VCaP (cell line): ENCODE data around the gene CNOT2.
A peak's percentile ranks its signal among the peaks of the same experiment; 100 is the strongest.

ENCODE experiments used
- H3K27ac ChIP-seq: fragments of 450-650 bp; 2 replicates; pipeline ENCODE4 v1.5.1; 2017
- CTCF ChIP-seq: fragments of 450-650 bp; conservative IDR thresholded peaks from 2 replicates; pipeline ENCODE4 v1.5.1; 2017; ENCODE audit warnings: mild to moderate bottlenecking, moderate library complexity

CNOT2 gene

DNA sequence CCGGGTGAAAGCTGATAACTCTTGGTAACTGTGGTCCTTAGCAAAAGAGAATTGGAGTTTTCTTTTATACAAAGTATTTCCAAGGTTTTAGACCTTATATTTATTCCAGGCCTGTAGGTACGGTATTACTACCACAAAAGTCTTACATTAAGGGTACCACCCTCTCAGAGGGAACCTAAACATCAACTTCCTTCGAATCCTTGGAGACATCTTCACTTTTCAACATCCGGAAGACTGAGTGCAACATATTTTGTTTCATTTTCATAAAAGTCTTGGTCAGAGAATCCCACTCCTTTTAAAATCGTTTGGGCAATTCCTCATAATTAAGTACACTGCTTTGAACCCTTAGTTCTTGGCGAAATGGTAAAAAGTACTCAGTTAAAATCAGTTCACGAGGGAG lies 1.2 kb downstream of the CNOT2 start:
- TF ChIP-seq CTCF, result no peak
- peak overlapping the region; percentile 99 for H3K27ac ChIP-seq

GRCh38 chr12:70245458-70245857 lies 2.2 kb downstream of the CNOT2 start:
- no peak for TF ChIP-seq CTCF
- H3K27ac ChIP-seq, result no peak overlapping the region

GRCh38 chr12:70246580-70246979 lies 3.3 kb downstream of the CNOT2 start:
- no peak for TF ChIP-seq CTCF
- H3K27ac ChIP-seq, result 0 out of 2 replicates have a peak overlapping the region, but pooled peaks have one; percentile 6

GRCh38 chr12:70247653-70248199 lies 4.5 kb downstream of the CNOT2 start:
- no peak overlapping the region for H3K27ac ChIP-seq
- no peak for TF ChIP-seq CTCF

- no peak overlapping the region for H3K27ac ChIP-seq
- no peak for TF ChIP-seq CTCF
These were observed 5.6 kb downstream of the CNOT2 start for GRCh38 chr12:70248876-70249275.

- H3K27ac ChIP-seq, result no peak overlapping the region
- no peak for TF ChIP-seq CTCF
These were observed 6.7 kb downstream of the CNOT2 start for GRCh38 chr12:70249903-70250302.

DNA sequence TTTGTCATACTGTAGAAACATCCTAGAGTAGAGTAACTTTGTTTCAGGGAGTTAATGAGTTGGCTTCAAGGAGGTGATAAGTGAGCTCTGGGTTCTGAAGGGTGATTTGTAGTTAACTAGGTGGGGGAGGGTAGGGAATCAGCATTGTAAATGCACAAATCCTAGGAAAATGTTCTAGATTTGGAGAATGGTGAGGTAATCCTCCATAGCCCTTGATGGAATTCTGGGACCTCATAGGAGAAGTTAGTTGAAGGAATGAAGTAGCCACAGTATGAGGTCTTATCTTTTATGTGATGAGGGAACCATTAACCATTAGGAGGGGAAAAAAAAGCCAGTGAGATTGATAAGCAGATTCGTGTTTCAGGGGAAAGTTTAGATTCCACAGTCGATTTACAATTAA lies 8.0 kb downstream of the CNOT2 start:
- TF ChIP-seq CTCF, result no peak
- no peak overlapping the region for H3K27ac ChIP-seq

DNA sequence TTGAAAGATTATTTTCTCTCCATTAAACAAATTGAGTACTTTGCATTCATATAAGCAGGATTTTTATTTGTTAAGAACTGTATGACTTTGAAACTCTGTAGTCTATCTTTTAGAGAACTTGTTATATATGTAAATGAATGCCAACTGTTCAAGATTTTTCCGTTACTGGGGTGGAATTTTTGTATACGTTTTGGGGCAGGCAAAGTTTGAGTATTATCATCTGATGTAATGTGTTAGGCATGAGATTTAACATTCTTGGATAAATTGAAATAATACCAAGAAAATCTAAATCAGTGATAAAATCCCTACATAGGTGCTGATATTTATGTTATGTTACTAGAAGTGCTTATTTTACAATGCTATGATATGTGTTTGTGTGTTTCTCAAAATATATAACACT lies 8.4 kb downstream of the CNOT2 start:
- no peak for TF ChIP-seq CTCF
- no peak overlapping the region for H3K27ac ChIP-seq
